Aorta (tissue), 5 donors: ENCODE measurements around the gene EXOSC6. TPM values are rescaled to one million over a fixed set of nuclear protein-coding genes. Genes with fewer than 3 reads are reported as not detected.
"Not testable (repeated sequence)": the region's sequence is repeated elsewhere in the genome, so short reads cannot be mapped to it uniquely, and the experiment has no call there.

Experiments
- ATAC-seq: fragments of 200-7000 bp; cut with Tn5 transposase; one replicate; pipeline ENCODE4 v1.9.1; 2022; ENCODE audit warnings: moderate library complexity; ENCODE audit not compliant: low FRiP score
- DNase-seq, 2 donors: peaks; one replicate each; pipeline ENCODE4 v3.0.0-alpha.2; 2020
- H3K27ac ChIP-seq, 2 donors: one replicate each; pipeline ENCODE4 v1.5.1; 2013; ENCODE audit warnings: low read length in 2 of 2, mild to moderate bottlenecking in 2 of 2, moderate library complexity in 2 of 2, control low read depth in 1 of 2, inconsistent platforms in 1 of 2, low read depth in 1 of 2
- H3K27me3 ChIP-seq, 2 donors: one replicate each; pipeline ENCODE4 v1.6.1; 2013; ENCODE audit warnings: control low read depth in 1 of 2, low read length in 1 of 2, mild to moderate bottlenecking in 1 of 2, moderate library complexity in 1 of 2; ENCODE audit not compliant: insufficient read depth in 2 of 2, control insufficient read depth in 1 of 2
- H3K36me3 ChIP-seq, 2 donors: one replicate each; pipeline ENCODE4 v1.6.1; 2013; ENCODE audit warnings: control low read depth in 1 of 2, low read length in 1 of 2, mild to moderate bottlenecking in 1 of 2; ENCODE audit not compliant: insufficient read depth in 2 of 2, control insufficient read depth in 1 of 2
- H3K4me1 ChIP-seq, 2 donors: one replicate each; pipeline ENCODE4 v1.6.1; 2013; ENCODE audit warnings: low read length in 2 of 2, control low read depth in 1 of 2, mild to moderate bottlenecking in 1 of 2, moderate library complexity in 1 of 2; ENCODE audit not compliant: insufficient read depth in 2 of 2, control insufficient read depth in 1 of 2
- H3K4me3 ChIP-seq, 2 donors: one replicate each; pipeline ENCODE4 v1.5.1; 2013; ENCODE audit warnings: low read length in 2 of 2, control low read depth in 1 of 2, mild to moderate bottlenecking in 1 of 2
- H3K9me3 ChIP-seq: one replicate; pipeline ENCODE4 v1.6.1; 2013; ENCODE audit warnings: mild to moderate bottlenecking, low read length; ENCODE audit not compliant: control insufficient read depth
- WGBS, 2 donors: extraction: QIAGEN DNeasy Blood & Tissue Kit; methylation state at CpG; one replicate each; pipeline ENCODE4 v1.1.7; 2013; 5-methylcytosine and 5-hydroxymethylcytosine counted together
- intact Hi-C, 2 donors: fragments of 100-400 bp; cut with DNase I; formaldehyde crosslinking; loops; one replicate each; pipeline versions ENCODE4 v1.14.2 to v1.15.0; 2022
- long read RNA-seq, 2 donors: library from polyadenylated mRNA; unstranded; transcript quantifications; one replicate each; pipeline ENCODE4 v2.0.0, GENCODE V29; 2020 to 2021
- polyA plus RNA-seq, 2 donors: library from polyadenylated mRNA; stranded (reverse); fragments of 200-250 nt; gene quantifications; one replicate each; pipeline ENCODE4 v1.2.3, GENCODE V29; 2013
- total RNA-seq, 2 donors: library from RNA; stranded (reverse); fragmentation: NEBNext Ultra II Directional; extraction: Animal tissue kit (Norgen Biotek cat#: 25700); gene quantifications; one replicate each; pipeline ENCODE4 v1.2.1, GENCODE V29; 2021
- donor health status: healthy with polysubstance abuse.
- donor health status: Bipolar disorder and iron deficiency.
- donor health status: DM: no; HTN: no; CAD: no.
- donor health status: DM: no; HTN: no; CAD: no.
- donor health status: DM: yes; HTN: yes; CAD: no.

EXOSC6 gene
- 10 to 100 TPM; 13.4 to 20.0 TPM for total RNA-seq
- 10 to 100 TPM in 1 of 2 donors, 1 to 10 TPM in 1; 4.1 to 11.7 TPM for polyA plus RNA-seq
- long read RNA-seq, donor 1, full-length matches to known transcripts, result 5 of 5 reads
- long read RNA-seq, donor 1, partial matches to known transcripts, result 0 of 5 reads
- long read RNA-seq, donor 1, other reads (novel, unspliced or antisense), result 0 of 5 reads
- long read RNA-seq, donor 2, full-length matches to known transcripts, result 11 of 11 reads
- long read RNA-seq, donor 2, partial matches to known transcripts, result 0 of 11 reads
- long read RNA-seq, donor 2, other reads (novel, unspliced or antisense), result 0 of 11 reads

GRCh38 chr16:70251629-70252354 is at the start of gene EXOSC6:
EXOSC6 (minus strand) TSS chr16:70251940; CDS start chr16:70251900, 40 bp downstream.
- no peaks in the 10 kb centered on the region for H3K9me3 ChIP-seq
- no peaks in the 10 kb centered on the region for H3K27me3 ChIP-seq
- H3K36me3 ChIP-seq, result peaks cover 0 to 18% of the 10 kb centered on the region in 2 donors
- intact Hi-C loops, result loop anchor here in 1 of 2 donors (10.0 kb wide), 1 partner anchor 87 kb away; no protein-coding TSS in a partner anchor
- H3K27ac ChIP-seq, result peak within 1 kb of the TSS in 1 of 2 donors; percentile 73
- ATAC-seq, result peak; percentile 98
- 1% methylated on average over 55 to 65 of the region's 65 CpGs for WGBS, 2 donors
- DNase-seq, result peak; percentile 94 to 97
- H3K4me1 ChIP-seq, result no peaks in the 10 kb centered on the region
- H3K4me3 ChIP-seq, result peak within 1 kb of the TSS; percentile 77 to 80

- Histone ChIP-seq H3K27me3 (no peaks in the 10 kb centered on the region), H3K9me3 (no peaks in the 10 kb centered on the region), H3K36me3 (no peaks in the 10 kb centered on the region), H3K4me3 (no peak overlapping the region), H3K27ac (no peak overlapping the region), H3K4me1 (no peaks in the 10 kb centered on the region)
- intact Hi-C loops, result no loop called here
- ATAC-seq (no peak), DNase-seq (no peak)
- 97 to 100% methylated on average over 1 of the region's 1 CpG for WGBS, 2 donors
These were observed 49.4 kb upstream of the EXOSC6 start for GRCh38 chr16:70301121-70301520.

- H3K9me3 ChIP-seq, result no peaks in the 10 kb centered on the region
- no peaks in the 10 kb centered on the region for H3K36me3 ChIP-seq
- DNase-seq, result peak; percentile 91 to 95
- ATAC-seq, result peak; percentile 94
- 0 to 1% methylated on average over 37 of the region's 37 CpGs for WGBS, 2 donors
- intact Hi-C loops, result loop anchor here in 1 of 2 donors (5.0 kb wide), 1 partner anchor 48 kb away; the partner anchor contains the start of gene DDX19A
- peak within 1 kb of the TSS; percentile 93 for H3K4me3 ChIP-seq
- H3K4me1 ChIP-seq, result no peaks in the 10 kb centered on the region
- no peaks in the 10 kb centered on the region for H3K27me3 ChIP-seq
- H3K27ac ChIP-seq, result peak within 1 kb of the TSS; percentile 90 to 96
These were observed 47.5 kb upstream of the EXOSC6 start, which contains the start of gene DDX19B for GRCh38 chr16:70298988-70299938. DDX19B (plus strand) TSS chr16:70299186; CDS start chr16:70299298, 112 bp downstream.

DNA sequence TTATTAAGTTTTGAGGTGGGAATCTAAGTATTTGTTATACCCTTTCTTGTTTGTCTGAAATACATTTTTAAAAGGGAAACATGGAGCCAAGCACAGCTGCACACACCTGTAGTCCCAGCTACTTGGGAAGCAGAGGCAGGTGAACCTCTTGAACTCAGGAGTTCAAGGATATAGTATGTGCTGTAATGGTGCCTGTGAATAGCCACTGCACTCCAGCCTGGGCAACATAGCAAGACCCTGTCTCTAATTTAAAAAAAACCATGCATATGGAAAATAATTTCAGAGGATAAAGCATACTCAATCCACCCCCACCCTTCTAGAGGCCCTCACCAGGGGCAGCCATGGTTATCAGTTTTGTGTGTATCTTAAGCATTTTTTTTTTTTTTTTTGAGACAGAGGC is 43.9 kb upstream of the EXOSC6 start:
- Histone ChIP-seq H3K4me1 (no peaks in the 10 kb centered on the region), H3K27ac (no peak overlapping the region), H3K4me3 (no peak overlapping the region), H3K27me3 (no peaks in the 10 kb centered on the region), H3K36me3 (no peaks in the 10 kb centered on the region), H3K9me3 (no peaks in the 10 kb centered on the region)
- DNase-seq (peak in 1 of 2 donors; percentile 2), ATAC-seq (no peak)
- intact Hi-C loops, result loop anchor here in 1 of 2 donors (5.0 kb wide), 1 partner anchor 52 kb away; the partner anchor contains the start of gene DDX19A

DNA sequence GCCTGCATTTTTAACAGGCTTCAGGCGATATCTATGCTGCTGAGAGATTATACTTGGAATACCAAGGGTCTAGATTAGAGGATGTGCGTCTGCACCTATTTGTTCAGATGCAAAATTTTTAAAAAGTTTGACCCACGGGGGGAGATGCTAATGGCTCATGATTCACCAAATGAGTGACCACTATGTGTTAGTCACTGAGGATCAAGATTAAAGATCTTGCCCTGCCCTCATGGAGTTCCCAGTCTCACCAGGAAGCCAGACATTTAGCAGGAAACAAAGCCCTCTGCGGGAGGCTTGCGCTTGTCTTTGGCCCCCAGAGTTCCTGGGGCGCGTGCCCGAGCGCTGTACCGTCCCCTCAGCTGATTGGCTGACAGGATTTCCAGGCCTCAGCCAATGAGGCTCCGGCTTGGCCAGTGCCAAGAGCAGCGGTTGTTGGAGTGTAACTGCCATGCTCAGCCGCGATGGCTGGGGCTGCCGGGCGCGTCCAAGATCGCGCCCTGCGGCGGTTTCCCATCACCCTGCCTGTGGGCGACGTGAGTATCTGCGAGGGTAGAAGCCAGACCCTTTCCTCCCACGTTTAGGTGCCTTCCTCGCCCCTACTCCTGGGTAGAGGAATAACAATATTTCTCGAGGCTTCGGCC is 42.8 kb upstream of the EXOSC6 start:
- Histone ChIP-seq H3K36me3 (no peaks in the 10 kb centered on the region), H3K9me3 (no peaks in the 10 kb centered on the region), H3K4me1 (no peaks in the 10 kb centered on the region), H3K27ac (no peak overlapping the region), H3K4me3 (no peak overlapping the region), H3K27me3 (no peaks in the 10 kb centered on the region)
- DNase-seq (peak in 1 of 2 donors; percentile 42), ATAC-seq (no peak)
- WGBS, 2 donors, result 90 to 91% methylated on average over 28 of the region's 28 CpGs
- intact Hi-C loops, result loop anchor here in 1 of 2 donors (5.0 kb wide), 1 partner anchor 53 kb away; the partner anchor contains the start of gene DDX19A

DNA sequence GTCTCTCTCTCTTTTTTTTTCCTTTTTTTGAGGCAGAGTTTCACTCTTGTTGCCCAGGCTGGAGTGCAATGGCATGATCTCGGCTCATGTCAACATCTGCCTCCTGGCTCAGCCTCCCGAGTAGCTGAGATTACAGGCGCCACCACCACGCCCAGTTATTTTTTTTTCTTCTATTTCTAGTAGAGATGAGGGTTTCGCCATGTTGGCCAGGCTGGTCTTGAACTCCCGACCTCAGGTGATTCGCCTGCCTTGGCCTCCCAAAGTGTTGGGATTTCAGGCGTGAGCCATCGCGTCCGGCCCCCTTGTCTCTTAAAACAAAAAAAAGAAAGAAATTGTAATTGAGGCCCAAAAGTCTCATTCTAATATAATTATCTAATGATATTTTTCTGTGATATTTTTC is 40.4 kb upstream of the EXOSC6 start:
- DNase-seq, result peak in 1 of 2 donors; percentile 27
- WGBS, 2 donors, result 91 to 95% methylated on average over 11 of the region's 11 CpGs
- H3K36me3 ChIP-seq, H3K27ac ChIP-seq, H3K27me3 ChIP-seq, H3K9me3 ChIP-seq, ATAC-seq, H3K4me3 ChIP-seq, H3K4me1 ChIP-seq, intact Hi-C loops: not testable (repeated sequence)

DNA sequence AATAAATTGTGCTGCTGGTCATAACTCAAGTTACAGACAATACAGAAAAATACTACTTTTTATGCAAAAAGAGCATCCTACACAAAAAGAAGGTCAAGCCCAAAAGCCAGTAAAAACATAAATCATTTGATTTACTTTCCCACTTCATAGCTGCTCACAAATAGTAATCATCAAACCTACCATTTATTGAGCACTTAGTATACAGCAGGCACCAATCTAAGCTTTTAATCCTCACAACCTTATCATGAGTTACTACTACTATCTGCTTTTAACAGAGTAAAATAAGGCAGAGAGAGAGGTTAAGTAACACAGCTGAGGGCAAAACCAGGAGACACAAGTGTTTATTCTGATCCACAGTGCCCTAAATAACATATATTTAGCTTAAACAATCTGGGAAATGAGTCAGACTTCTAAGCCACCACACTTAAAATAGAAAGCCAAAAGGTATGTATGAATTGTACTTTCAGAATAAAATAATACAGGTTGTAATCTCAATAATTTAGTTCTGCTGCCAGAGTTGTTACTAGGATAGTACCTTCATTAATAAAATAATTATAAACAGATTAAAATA is 39.3 kb upstream of the EXOSC6 start:
- no peaks in the 10 kb centered on the region for H3K9me3 ChIP-seq
- ATAC-seq, result no peak
- peaks cover 0 to 2% of the 10 kb centered on the region in 2 donors for H3K4me1 ChIP-seq
- DNase-seq, result no peak
- intact Hi-C loops, result no loop called here
- H3K27me3 ChIP-seq, result no peaks in the 10 kb centered on the region
- H3K36me3 ChIP-seq, result no peaks in the 10 kb centered on the region
- H3K4me3 ChIP-seq, result no peak overlapping the region
- no peak overlapping the region for H3K27ac ChIP-seq
